ENCODE results near the gene DDR2. TPM values are rescaled to one million over a fixed set of nuclear protein-coding genes. Genes with fewer than 3 reads are reported as not detected.

Gene DDR2
- total and polyA plus RNA-seq, 3 experiments from 2014 or later: 0.09 to 0.20 (median 0.13) TPM

GRCh38 chr1:162677607-162678371 lies 45.5 kb downstream of the DDR2 start:
- H3K4me3 ChIP-seq (ENCODE audit: low read length): no peak overlapping the region
- Mint-ChIP-seq H3K4me3 (no peak overlapping the region), H3K27ac (peak overlapping the region in 1 of 8 donors; percentile 21), H3K27me3 (peaks cover 0 to 8% of the 10 kb centered on the region in 2 donors), H3K36me3 (peaks cover 0 to 22% (median 5%) of the 10 kb centered on the region in 3 donors), H3K4me1 (no peaks in the 10 kb centered on the region), H3K9me3 (peaks cover 0 to 3% (median 0%) of the 10 kb centered on the region in 5 donors)
- no peaks in the 10 kb centered on the region for H3K36me3 ChIP-seq (ENCODE audit: insufficient read depth, low read length)
- POLR2A ChIA-PET: no interaction called here
- H3K27me3 ChIP-seq (ENCODE audit: insufficient read depth, low read length, poor library complexity, severe bottlenecking): no peaks in the 10 kb centered on the region
- CTCF ChIA-PET: interaction anchor here (1.5 kb wide), 1 partner anchor 16 kb away, joined by 4 read pairs; no protein-coding TSS in a partner anchor
- no peak overlapping the region for H3K27ac ChIP-seq (ENCODE audit: low read depth, low read length)
- DNase-seq: no peak
- no peaks in the 10 kb centered on the region for H3K9me3 ChIP-seq (ENCODE audit: low read length)
- no peaks in the 10 kb centered on the region for H3K4me1 ChIP-seq (ENCODE audit: insufficient read depth, low read length)

- Mint-ChIP-seq H3K27me3 (peaks cover 0 to 4% of the 10 kb centered on the region in 2 donors), H3K4me3 (no peak overlapping the region), H3K9me3 (peaks cover 0 to 3% (median 0%) of the 10 kb centered on the region in 5 donors), H3K27ac (no peak overlapping the region), H3K36me3 (peaks cover 0 to 22% (median 5%) of the 10 kb centered on the region in 3 donors), H3K4me1 (no peaks in the 10 kb centered on the region)
- no peaks in the 10 kb centered on the region for H3K36me3 ChIP-seq (ENCODE audit: insufficient read depth, low read length)
- H3K4me1 ChIP-seq (ENCODE audit: insufficient read depth, low read length): no peaks in the 10 kb centered on the region
- no peak overlapping the region for H3K27ac ChIP-seq (ENCODE audit: low read depth, low read length)
- H3K9me3 ChIP-seq (ENCODE audit: low read length): no peaks in the 10 kb centered on the region
- CTCF ChIA-PET: no interaction called here
- no peak overlapping the region for H3K4me3 ChIP-seq (ENCODE audit: low read length)
- no peaks in the 10 kb centered on the region for H3K27me3 ChIP-seq (ENCODE audit: insufficient read depth, low read length, poor library complexity, severe bottlenecking)
- POLR2A ChIA-PET: no interaction called here
- no peak for DNase-seq
These were observed 46.2 kb downstream of the DDR2 start for GRCh38 chr1:162678439-162678838.

- H3K27me3 ChIP-seq (ENCODE audit: insufficient read depth, low read length, poor library complexity, severe bottlenecking): no peaks in the 10 kb centered on the region
- Mint-ChIP-seq H3K36me3 (peaks cover 0 to 22% (median 5%) of the 10 kb centered on the region in 3 donors), H3K4me3 (no peak overlapping the region), H3K4me1 (no peaks in the 10 kb centered on the region), H3K9me3 (peaks cover 0 to 3% (median 0%) of the 10 kb centered on the region in 5 donors), H3K27ac (no peak overlapping the region), H3K27me3 (peaks cover 0 to 4% of the 10 kb centered on the region in 2 donors)
- H3K4me1 ChIP-seq (ENCODE audit: insufficient read depth, low read length): no peaks in the 10 kb centered on the region
- POLR2A ChIA-PET: no interaction called here
- no peaks in the 10 kb centered on the region for H3K9me3 ChIP-seq (ENCODE audit: low read length)
- H3K27ac ChIP-seq (ENCODE audit: low read depth, low read length): no peak overlapping the region
- no peak overlapping the region for H3K4me3 ChIP-seq (ENCODE audit: low read length)
- CTCF ChIA-PET: no interaction called here
- no peak for DNase-seq
- no peaks in the 10 kb centered on the region for H3K36me3 ChIP-seq (ENCODE audit: insufficient read depth, low read length)
These were observed 47.0 kb downstream of the DDR2 start for GRCh38 chr1:162679298-162679697.

GRCh38 chr1:162680419-162681121 lies 48.3 kb downstream of the DDR2 start:
- Mint-ChIP-seq H3K27ac (no peak overlapping the region), H3K4me3 (no peak overlapping the region), H3K4me1 (no peaks in the 10 kb centered on the region), H3K9me3 (peaks cover 0 to 3% (median 0%) of the 10 kb centered on the region in 5 donors), H3K36me3 (peaks cover 0 to 22% (median 5%) of the 10 kb centered on the region in 3 donors), H3K27me3 (peaks cover 0 to 4% of the 10 kb centered on the region in 2 donors)
- Histone ChIP-seq H3K9me3 (ENCODE audit: low read length) (no peaks in the 10 kb centered on the region), H3K27ac (ENCODE audit: low read depth, low read length) (no peak overlapping the region), H3K4me3 (ENCODE audit: low read length) (no peak overlapping the region), H3K4me1 (ENCODE audit: insufficient read depth, low read length) (no peaks in the 10 kb centered on the region), H3K27me3 (ENCODE audit: insufficient read depth, low read length, poor library complexity, severe bottlenecking) (no peaks in the 10 kb centered on the region), H3K36me3 (ENCODE audit: insufficient read depth, low read length) (no peaks in the 10 kb centered on the region)
- ChIA-PET CTCF (no interaction called here), POLR2A (no interaction called here)
- DNase-seq: no peak

GRCh38 chr1:162681122-162681436 lies 48.8 kb downstream of the DDR2 start:
- no peaks in the 10 kb centered on the region for H3K4me1 ChIP-seq (ENCODE audit: insufficient read depth, low read length)
- Mint-ChIP-seq H3K9me3 (peaks cover 0 to 3% (median 0%) of the 10 kb centered on the region in 5 donors), H3K4me3 (no peak overlapping the region), H3K4me1 (no peaks in the 10 kb centered on the region), H3K27ac (no peak overlapping the region), H3K27me3 (peaks cover 0 to 4% of the 10 kb centered on the region in 2 donors), H3K36me3 (peaks cover 0 to 22% (median 5%) of the 10 kb centered on the region in 3 donors)
- CTCF ChIA-PET: no interaction called here
- H3K36me3 ChIP-seq (ENCODE audit: insufficient read depth, low read length): no peaks in the 10 kb centered on the region
- H3K27ac ChIP-seq (ENCODE audit: low read depth, low read length): no peak overlapping the region
- POLR2A ChIA-PET: no interaction called here
- H3K9me3 ChIP-seq (ENCODE audit: low read length): no peaks in the 10 kb centered on the region
- no peaks in the 10 kb centered on the region for H3K27me3 ChIP-seq (ENCODE audit: insufficient read depth, low read length, poor library complexity, severe bottlenecking)
- no peak for DNase-seq
- no peak overlapping the region for H3K4me3 ChIP-seq (ENCODE audit: low read length)

GRCh38 chr1:162682013-162682419 lies 49.8 kb downstream of the DDR2 start:
- ChIA-PET CTCF (no interaction called here), POLR2A (no interaction called here)
- Mint-ChIP-seq H3K36me3 (peaks cover 0 to 22% (median 5%) of the 10 kb centered on the region in 3 donors), H3K4me1 (no peaks in the 10 kb centered on the region), H3K9me3 (peaks cover 0 to 3% (median 0%) of the 10 kb centered on the region in 5 donors), H3K27ac (peak overlapping the region in 1 of 8 donors; percentile 34), H3K4me3 (no peak overlapping the region), H3K27me3 (peaks cover under 1 to 4% of the 10 kb centered on the region in 2 donors)
- DNase-seq: no peak
- H3K4me3 ChIP-seq (ENCODE audit: low read length): no peak overlapping the region
- no peaks in the 10 kb centered on the region for H3K36me3 ChIP-seq (ENCODE audit: insufficient read depth, low read length)
- no peaks in the 10 kb centered on the region for H3K27me3 ChIP-seq (ENCODE audit: insufficient read depth, low read length, poor library complexity, severe bottlenecking)
- H3K4me1 ChIP-seq (ENCODE audit: insufficient read depth, low read length): no peaks in the 10 kb centered on the region
- H3K9me3 ChIP-seq (ENCODE audit: low read length): no peaks in the 10 kb centered on the region
- H3K27ac ChIP-seq (ENCODE audit: low read depth, low read length): no peak overlapping the region

- no peaks in the 10 kb centered on the region for H3K4me1 ChIP-seq (ENCODE audit: insufficient read depth, low read length)
- H3K27me3 ChIP-seq (ENCODE audit: insufficient read depth, low read length, poor library complexity, severe bottlenecking): no peaks in the 10 kb centered on the region
- DNase-seq: no peak
- peaks cover 0 to 5% (median 0%) of the 10 kb centered on the region in 3 donors for H3K36me3 Mint-ChIP-seq
- H3K4me3 ChIP-seq (ENCODE audit: low read length): no peak overlapping the region
- H3K36me3 ChIP-seq (ENCODE audit: insufficient read depth, low read length): no peaks in the 10 kb centered on the region
- no peak overlapping the region for H3K4me3 Mint-ChIP-seq
- H3K27ac Mint-ChIP-seq: no peak overlapping the region
- peaks cover 6 to 16% of the 10 kb centered on the region in 2 donors for H3K27me3 Mint-ChIP-seq
- no peaks in the 10 kb centered on the region for H3K4me1 Mint-ChIP-seq
- H3K27ac ChIP-seq (ENCODE audit: low read depth, low read length): no peak overlapping the region
- no peaks in the 10 kb centered on the region for H3K9me3 Mint-ChIP-seq
- POLR2A ChIA-PET: no interaction called here
- CTCF ChIA-PET: no interaction called here
- no peaks in the 10 kb centered on the region for H3K9me3 ChIP-seq (ENCODE audit: low read length)
These were observed 55.6 kb downstream of the DDR2 start for GRCh38 chr1:162687870-162688269.

- Mint-ChIP-seq H3K36me3 (peaks cover 0 to 5% (median 0%) of the 10 kb centered on the region in 3 donors), H3K9me3 (no peaks in the 10 kb centered on the region), H3K4me3 (no peak overlapping the region)
These were observed 56.3 kb downstream of the DDR2 start for GRCh38 chr1:162688521-162688920.

More at GRCh38 chr1:162688521-162688920, 56.3 kb downstream of the DDR2 start:
- Histone ChIP-seq H3K4me3 (ENCODE audit: low read length) (no peak overlapping the region), H3K4me1 (ENCODE audit: insufficient read depth, low read length) (no peaks in the 10 kb centered on the region), H3K27me3 (ENCODE audit: insufficient read depth, low read length, poor library complexity, severe bottlenecking) (no peaks in the 10 kb centered on the region), H3K9me3 (ENCODE audit: low read length) (no peaks in the 10 kb centered on the region), H3K36me3 (ENCODE audit: insufficient read depth, low read length) (no peaks in the 10 kb centered on the region), H3K27ac (ENCODE audit: low read depth, low read length) (no peak overlapping the region)
- no peaks in the 10 kb centered on the region for H3K4me1 Mint-ChIP-seq
- H3K27me3 Mint-ChIP-seq: peaks cover 6 to 16% of the 10 kb centered on the region in 2 donors
- H3K27ac Mint-ChIP-seq: no peak overlapping the region
- DNase-seq: no peak
- POLR2A ChIA-PET: no interaction called here
- CTCF ChIA-PET: no interaction called here
